Peyer's patch (tissue), 4 donors: ENCODE measurements around the gene TNIK. TPM values are rescaled to one million over a fixed set of nuclear protein-coding genes. Genes with fewer than 3 reads are reported as not detected.

Experiments
- DNase-seq, 3 donors: peaks; one replicate each; pipeline ENCODE4 v3.0.0-alpha.2; 2017 to 2019
- H3K27ac ChIP-seq, 4 donors: fragments of 200-600 bp; sonication (generic); one replicate each; pipeline ENCODE4 v1.5.1; 2016 to 2019
- H3K27me3 ChIP-seq, 2 donors: fragments of 200-600 bp; sonication (generic); one replicate each; pipeline ENCODE4 v1.5.1; 2019
- H3K36me3 ChIP-seq, 3 donors: fragments of 200-600 bp; sonication (generic); one replicate each; pipeline ENCODE4 v1.5.1; 2016 to 2019
- H3K4me1 ChIP-seq, 4 donors: fragments of 200-600 bp; sonication (generic); one replicate each; pipeline ENCODE4 v1.5.1; 2016 to 2019
- H3K4me3 ChIP-seq, 4 donors: fragments of 200-600 bp; sonication (generic); 1 replicate in 3 of 4; 2 replicates in 1 of 4; pipeline ENCODE4 v1.5.1; 2016 to 2019; ENCODE audit warnings: mild to moderate bottlenecking in 1 of 4
- H3K9me3 ChIP-seq, 4 donors: fragments of 200-600 bp; sonication (generic); one replicate each; pipeline ENCODE4 v1.5.1; 2016 to 2019; ENCODE audit warnings: mild to moderate bottlenecking in 1 of 4
- CTCF ChIP-seq, 6 experiments: fragments of 450-650 bp in 4 of 6; fragments of 200-600 bp in 2 of 6; sonication (generic) in 1 of 6; IDR thresholded peaks; one replicate each; pipeline ENCODE4 v1.5.1; 2017 to 2019; ENCODE audit warnings: antibody characterized with exemption in 6 of 6, mild to moderate bottlenecking in 3 of 6, moderate library complexity in 1 of 6
- POLR2A ChIP-seq, 2 donors: fragments of 450-650 bp; IDR thresholded peaks; one replicate each; pipeline ENCODE4 v1.5.1; 2017; ENCODE audit warnings: antibody characterized with exemption in 2 of 2, mild to moderate bottlenecking in 2 of 2, moderate library complexity in 2 of 2
- total RNA-seq, 4 donors: library from RNA; depleted of rRNA; stranded (reverse); fragments of >200 nt; gene quantifications; one replicate each; pipeline ENCODE4 v1.1.0, GENCODE V29; 2016

Gene TNIK
- total RNA-seq, 4 donors from 2014 or later: 37.1 to 84.8 (median 74.4) TPM

- Histone ChIP-seq H3K36me3 (no peaks in the 10 kb centered on the region), H3K27me3 (no peaks in the 10 kb centered on the region), H3K27ac (no peak overlapping the region), H3K4me3 (no peak overlapping the region), H3K4me1 (peaks cover 0 to 13% (median 0%) of the 10 kb centered on the region in 4 donors), H3K9me3 (no peaks in the 10 kb centered on the region)
- no peak for DNase-seq
- TF ChIP-seq POLR2A (IDR thresholded peaks at IDR 0.05) (no peak), CTCF (IDR thresholded peaks at IDR 0.05) (no peak)
Observed at GRCh38 chr3:171260466-171260865, 199.7 kb downstream of the TNIK start.

GRCh38 chr3:171258316-171258715 is 201.9 kb downstream of the TNIK start:
- no peak for DNase-seq
- H3K9me3 ChIP-seq: no peaks in the 10 kb centered on the region
- peaks cover 0 to 13% (median 0%) of the 10 kb centered on the region in 4 donors for H3K4me1 ChIP-seq
- H3K4me3 ChIP-seq: no peak overlapping the region
- peak overlapping the region in 2 of 4 donors; percentile 15 to 26 for H3K27ac ChIP-seq
- TF ChIP-seq POLR2A (IDR thresholded peaks at IDR 0.05) (no peak), CTCF (IDR thresholded peaks at IDR 0.05) (no peak)
- H3K36me3 ChIP-seq: no peaks in the 10 kb centered on the region
- no peaks in the 10 kb centered on the region for H3K27me3 ChIP-seq

GRCh38 chr3:171257251-171258203 is 202.7 kb downstream of the TNIK start:
- no peak for DNase-seq
- no peaks in the 10 kb centered on the region for H3K9me3 ChIP-seq
- peak overlapping the region in 2 of 4 donors; percentile 16 to 26 for H3K27ac ChIP-seq
- H3K4me3 ChIP-seq: no peak overlapping the region
- no peaks in the 10 kb centered on the region for H3K36me3 ChIP-seq
- peaks cover 0 to 13% (median 0%) of the 10 kb centered on the region in 4 donors for H3K4me1 ChIP-seq
- no peaks in the 10 kb centered on the region for H3K27me3 ChIP-seq
- no peak for TF ChIP-seq CTCF (IDR thresholded peaks at IDR 0.05)
- TF ChIP-seq POLR2A (IDR thresholded peaks at IDR 0.05): no peak

GRCh38 chr3:171256445-171257250 is 203.6 kb downstream of the TNIK start:
- H3K36me3 ChIP-seq: no peaks in the 10 kb centered on the region
- H3K4me1 ChIP-seq: peaks cover 0 to 13% (median 0%) of the 10 kb centered on the region in 4 donors
- no peak for DNase-seq
- H3K27me3 ChIP-seq: no peaks in the 10 kb centered on the region
- H3K9me3 ChIP-seq: no peaks in the 10 kb centered on the region
- H3K4me3 ChIP-seq: no peak overlapping the region
- peak overlapping the region in 2 of 4 donors; percentile 16 to 34 for H3K27ac ChIP-seq
- TF ChIP-seq POLR2A (IDR thresholded peaks at IDR 0.05) (no peak), CTCF (IDR thresholded peaks at IDR 0.05) (no peak)

- H3K9me3 ChIP-seq: no peaks in the 10 kb centered on the region
- no peaks in the 10 kb centered on the region for H3K27me3 ChIP-seq
- no peaks in the 10 kb centered on the region for H3K36me3 ChIP-seq
- TF ChIP-seq POLR2A (IDR thresholded peaks at IDR 0.05) (no peak), CTCF (IDR thresholded peaks at IDR 0.05) (no peak)
- H3K4me1 ChIP-seq: peaks cover 0 to 13% (median 0%) of the 10 kb centered on the region in 4 donors
- H3K27ac ChIP-seq: peak overlapping the region in 2 of 4 donors; percentile 11 to 57
- H3K4me3 ChIP-seq: no peak overlapping the region
- DNase-seq: no peak
Observed at GRCh38 chr3:171255236-171255806, 204.9 kb downstream of the TNIK start.
